Transverse colon (tissue), 4 donors: ENCODE measurements around the gene CFAP46. TPM values are rescaled to one million over a fixed set of nuclear protein-coding genes. Genes with fewer than 3 reads are reported as not detected.

ENCODE experiments used
- DNase-seq: peaks from one replicate; pipeline ENCODE4 v3.0.0-alpha.2; 2019
- H3K27ac ChIP-seq, 4 donors: fragments of 200-600 bp; sonication (generic); 2 replicates each; pipeline ENCODE4 v1.5.1; 2016 to 2018; ENCODE audit warnings: inconsistent platforms in 4 of 4
- H3K27me3 ChIP-seq: fragments of 200-600 bp; sonication (generic); 2 replicates; pipeline ENCODE4 v1.5.1; 2017; ENCODE audit warnings: inconsistent platforms
- H3K36me3 ChIP-seq, 4 donors: fragments of 200-600 bp; sonication (generic); 2 replicates each; pipeline ENCODE4 v1.5.1; 2017 to 2019; ENCODE audit warnings: inconsistent platforms in 4 of 4
- H3K4me1 ChIP-seq, 4 donors: fragments of 200-600 bp; sonication (generic); 2 replicates each; pipeline ENCODE4 v1.5.1; 2017 to 2020; ENCODE audit warnings: inconsistent platforms in 4 of 4
- H3K4me3 ChIP-seq, 4 donors: fragments of 200-600 bp; sonication (generic); 1 replicate in 1 of 4; 2 replicates in 3 of 4; pipeline versions ENCODE4 v1.5.1 to v1.6.1; 2017 to 2019; ENCODE audit warnings: inconsistent platforms in 4 of 4
- H3K9me3 ChIP-seq, 2 donors: fragments of 200-600 bp; sonication (generic); 2 replicates each; pipeline ENCODE4 v1.5.1; 2017 to 2019; ENCODE audit warnings: inconsistent platforms in 2 of 2
- CTCF ChIP-seq, 5 experiments: fragments of 200-600 bp in 3 of 5; fragments of 450-650 bp in 2 of 5; sonication (generic) in 3 of 5; IDR thresholded peaks; 1 replicate in 2 of 5; 2 replicates in 3 of 5; pipeline ENCODE4 v1.5.1; 2016 to 2017; ENCODE audit warnings: antibody characterized with exemption in 5 of 5, inconsistent platforms in 3 of 5, mild to moderate bottlenecking in 2 of 5, moderate library complexity in 1 of 5
- EP300 ChIP-seq: sonication (generic); formaldehyde crosslinking; IDR thresholded peaks from one replicate; pipeline ENCODE4 v1.6.1; 2017; ENCODE audit warnings: antibody characterized with exemption, low read depth
- POLR2A ChIP-seq: fragments of 450-650 bp; IDR thresholded peaks from one replicate; pipeline ENCODE4 v1.6.1; 2016; ENCODE audit warnings: antibody characterized with exemption, mild to moderate bottlenecking, moderate library complexity
- POLR2AphosphoS5 ChIP-seq, 3 donors: sonication (generic); formaldehyde crosslinking; IDR thresholded peaks; one replicate each; pipeline ENCODE4 v1.6.1; 2016; ENCODE audit warnings: antibody characterized with exemption in 3 of 3
- WGBS, 2 donors: methylation state at CpG; one replicate each; pipeline ENCODE4 v1.1.5; 2018; ENCODE audit warnings: low coverage in 1 of 2; 5-methylcytosine and 5-hydroxymethylcytosine counted together
- in situ Hi-C, 4 donors: fragments of 200-750 bp; cut with MboI; loops; one replicate each; pipeline versions ENCODE4 v1.15.0 to v1.15.1; 2017; ENCODE audit warnings: low sequenced_read_pairs in 3 of 4, low pct_ligation_motif_present in 1 of 4, low pct_unique_long_range_greater_than_20kb in 1 of 4
- intact Hi-C: fragments of 100-400 bp; cut with DNase I; formaldehyde crosslinking; loops from one replicate; pipeline ENCODE4 v1.15.1; 2023; ENCODE audit warnings: low total_unique reads
- total RNA-seq, 4 donors: library from RNA; depleted of rRNA; stranded (reverse); fragments of >200 nt; gene quantifications; one replicate each; pipeline ENCODE4 v1.1.0, GENCODE V29; 2016

The CFAP46 gene
- total RNA-seq, 4 donors from 2014 or later: not detected

- no peak overlapping the region for H3K27ac ChIP-seq
- WGBS, 2 donors: 79% methylated on average over 16 of the region's 16 CpGs; no CpG with 5 or more reads in 1 of the 2 donors
- no peaks in the 10 kb centered on the region for H3K9me3 ChIP-seq
- intact Hi-C loops (no loop called here), in situ Hi-C loops (no loop called here)
- H3K4me3 ChIP-seq: no peak overlapping the region
- H3K36me3 ChIP-seq: no peaks in the 10 kb centered on the region
- no peak for DNase-seq
- TF ChIP-seq EP300: no peak
- no peak for TF ChIP-seq CTCF (IDR thresholded peaks at IDR 0.05)
- no peak for TF ChIP-seq POLR2AphosphoS5 (IDR thresholded peaks at IDR 0.05)
- TF ChIP-seq POLR2A: no peak
- no peaks in the 10 kb centered on the region for H3K4me1 ChIP-seq
- H3K27me3 ChIP-seq: no peaks in the 10 kb centered on the region
Observed at GRCh38 chr10:132802694-132803320, 139.6 kb downstream of the CFAP46 start.

GRCh38 chr10:132802048-132802447, 140.3 kb downstream of the CFAP46 start:
- Histone ChIP-seq H3K27ac (no peak overlapping the region), H3K27me3 (no peaks in the 10 kb centered on the region), H3K4me1 (no peaks in the 10 kb centered on the region), H3K36me3 (no peaks in the 10 kb centered on the region), H3K4me3 (no peak overlapping the region), H3K9me3 (no peaks in the 10 kb centered on the region)
- WGBS, 2 donors: 80 to 81% methylated on average over 1 to 8 of the region's 8 CpGs
- intact Hi-C loops: no loop called here
- in situ Hi-C loops: no loop called here
- no peak for TF ChIP-seq POLR2A
- TF ChIP-seq CTCF (IDR thresholded peaks at IDR 0.05): no peak
- no peak for TF ChIP-seq EP300
- no peak for TF ChIP-seq POLR2AphosphoS5 (IDR thresholded peaks at IDR 0.05)
- DNase-seq: no peak

- Histone ChIP-seq H3K27ac (no peak overlapping the region), H3K4me3 (no peak overlapping the region), H3K4me1 (no peaks in the 10 kb centered on the region), H3K27me3 (no peaks in the 10 kb centered on the region), H3K36me3 (no peaks in the 10 kb centered on the region), H3K9me3 (no peaks in the 10 kb centered on the region)
- no peak for DNase-seq
- intact Hi-C loops: no loop called here
- TF ChIP-seq POLR2A (no peak), EP300 (no peak), CTCF (IDR thresholded peaks at IDR 0.05) (no peak), POLR2AphosphoS5 (IDR thresholded peaks at IDR 0.05) (no peak)
- in situ Hi-C loops: no loop called here
- 87% methylated on average over 11 of the region's 11 CpGs; no CpG with 5 or more reads in 1 of the 2 donors for WGBS, 2 donors
Observed at GRCh38 chr10:132799865-132800264, 142.5 kb downstream of the CFAP46 start.

GRCh38 chr10:132798876-132799275, 143.5 kb downstream of the CFAP46 start:
- intact Hi-C loops (no loop called here), in situ Hi-C loops (no loop called here)
- Histone ChIP-seq H3K4me3 (no peak overlapping the region), H3K4me1 (no peaks in the 10 kb centered on the region), H3K27me3 (peaks cover 4% of the 10 kb centered on the region), H3K27ac (no peak overlapping the region), H3K36me3 (no peaks in the 10 kb centered on the region), H3K9me3 (no peaks in the 10 kb centered on the region)
- TF ChIP-seq POLR2A: no peak
- no peak for TF ChIP-seq POLR2AphosphoS5 (IDR thresholded peaks at IDR 0.05)
- TF ChIP-seq CTCF (IDR thresholded peaks at IDR 0.05): no peak
- no peak for TF ChIP-seq EP300
- no peak for DNase-seq
- WGBS, 2 donors: 88% methylated on average over 12 of the region's 15 CpGs; no CpG with 5 or more reads in 1 of the 2 donors
